Heart left ventricle (tissue), 16 donors: ENCODE results near the gene TTC22. TPM values are rescaled to one million over a fixed set of nuclear protein-coding genes. Genes with fewer than 3 reads are reported as not detected.

Experiments used
- ATAC-seq, 4 donors: fragments of 200-7000 bp; cut with Tn5 transposase; one replicate each; pipeline ENCODE4 v1.9.1; 2020 to 2022; ENCODE audit warnings: moderate library complexity in 4 of 4, mild to moderate bottlenecking in 3 of 4, moderate number of reproducible peaks in 1 of 4
- DNase-seq, 5 donors: peaks; one replicate each; pipeline ENCODE4 v3.0.0-alpha.2; 2020
- H3K27ac ChIP-seq, 12 donors: fragments of 200-600 bp; sonication (generic) in 4 of 12; one replicate each; pipeline versions ENCODE4 v1.5.0 to v1.8.0; 2016 to 2022; ENCODE audit warnings: mild to moderate bottlenecking in 2 of 12
- H3K27me3 ChIP-seq, 9 donors: fragments of 200-600 bp; sonication (generic) in 2 of 9; one replicate each; pipeline versions ENCODE4 v1.5.1 to v1.8.0; 2016 to 2022; ENCODE audit warnings: mild to moderate bottlenecking in 3 of 9
- H3K36me3 ChIP-seq, 9 donors: fragments of 200-600 bp; sonication (generic) in 2 of 9; one replicate each; pipeline versions ENCODE4 v1.5.0 to v1.8.0; 2018 to 2022; ENCODE audit warnings: mild to moderate bottlenecking in 2 of 9
- H3K4me1 ChIP-seq, 12 donors: fragments of 200-600 bp; sonication (generic) in 4 of 12; one replicate each; pipeline versions ENCODE4 v1.5.0 to v1.8.0; 2016 to 2022; ENCODE audit warnings: mild to moderate bottlenecking in 3 of 12
- H3K4me3 ChIP-seq, 12 donors: fragments of 200-600 bp; sonication (generic) in 4 of 12; one replicate each; pipeline versions ENCODE4 v1.5.0 to v1.8.0; 2017 to 2022; ENCODE audit warnings: mild to moderate bottlenecking in 9 of 12, moderate library complexity in 4 of 12
- H3K9me3 ChIP-seq, 12 donors: fragments of 200-600 bp; sonication (generic) in 4 of 12; one replicate each; pipeline versions ENCODE4 v1.5.0 to v1.8.0; 2016 to 2022; ENCODE audit warnings: mild to moderate bottlenecking in 1 of 12
- CTCF ChIP-seq, 12 donors: fragments of 200-600 bp; sonication (generic) in 4 of 12; IDR thresholded peaks; one replicate each; pipeline versions ENCODE4 v1.5.0 to v1.8.0; 2018 to 2022; ENCODE audit warnings: antibody characterized with exemption in 12 of 12, mild to moderate bottlenecking in 5 of 12
- POLR2A ChIP-seq, 2 donors: fragments of 450-650 bp; IDR thresholded peaks; one replicate each; pipeline ENCODE4 v1.6.1; 2017; ENCODE audit warnings: antibody characterized with exemption in 2 of 2, mild to moderate bottlenecking in 2 of 2, moderate library complexity in 2 of 2
- WGBS, 4 donors: extraction: QIAGEN DNeasy Blood & Tissue Kit in 2 of 4; methylation state at CpG; one replicate each; pipeline versions ENCODE4 v1.1.5 to v1.1.7; 2013 to 2018; 5-methylcytosine and 5-hydroxymethylcytosine counted together
- intact Hi-C, 10 donors: fragments of 100-400 bp; cut with DNase I; formaldehyde crosslinking; loops; one replicate each; pipeline versions ENCODE4 v1.11.1 to v1.14.2; 2022
- polyA plus RNA-seq, 2 donors: library from polyadenylated mRNA; stranded (reverse); fragments of 200-250 nt; gene quantifications; one replicate each; pipeline ENCODE4 v1.2.3, GENCODE V29; 2013
- total RNA-seq, 9 donors: library from RNA; depleted of rRNA in 2 of 9; stranded (reverse); fragments of >200 nt in 2 of 9; fragmentation: NEBNext Ultra II Directional in 3 of 9; extraction: Animal tissue kit (Norgen Biotek cat#: 25700) in 3 of 9; gene quantifications; one replicate each; pipeline versions ENCODE4 v1.1.0 to v1.2.4, GENCODE V29; 2016 to 2023
- donor health status: ischemic (EF 13 %, LVEDD 7.1; RV severe dilation, severe dysfunction).
- donor health status: healthy with polysubstance abuse.
- donor health status: DM: no; HTN: yes; CAD: no.
- donor health status: DM: no; HTN: no; CAD: no.
- donor health status: ischemic (EF 25% LVEDD 6.9; RV normal size, moderate dysfunction).
- donor health status: ischemic (EF 25% LVEDD 5.7; RV mildly dilated, moderate dysfunction).
- donor health status: healthy.
- donor health status: DM: yes; HTN: yes; CAD: no.
- donor health status: ischemic (EF 35%, LVEDD 5.7; RV mildly dilated, moderate dysfunction).
- donor health status: nonischemic (EF 11% LVEDD 7.7; RV severe dilation, severe dysfunction).
- donor health status: DM: yes; HTN: yes; CAD: no.
- donor health status: PGD.
- donor health status: ischemic (EF 29% LVEDD 5.4; RV normal size, mild dysfunction).
- donor health status: nonischemic (EF 23%, LVEDD 6.1; RV moderate dilation, normal function).

The TTC22 gene
- total and polyA plus RNA-seq, 11 donors: 0.06 to 2.5 (median 0.25) TPM; not detected in 2

GRCh38 chr1:54794451-54795355 is 6.4 kb downstream of the TTC22 start:
- H3K27me3 ChIP-seq: peaks cover 0 to 29% (median 4%) of the 10 kb centered on the region in 9 donors
- TF ChIP-seq CTCF (IDR thresholded peaks at IDR 0.05) (no peak), POLR2A (IDR thresholded peaks at IDR 0.05) (no peak)
- ATAC-seq (peak in 2 of 4 donors; percentile 28 to 38), DNase-seq (no peak)
- H3K27ac ChIP-seq: peak overlapping the region in 1 of 12 donors; percentile 11
- no peaks in the 10 kb centered on the region for H3K36me3 ChIP-seq
- H3K4me1 ChIP-seq: peaks cover 0 to 7% (median 0%) of the 10 kb centered on the region in 12 donors
- intact Hi-C loops: no loop called here
- 70 to 77% (median 76%) methylated on average over 2 to 4 of the region's 4 CpGs for WGBS, 4 donors
- no peak overlapping the region for H3K4me3 ChIP-seq
- H3K9me3 ChIP-seq: peaks cover 0 to 9% (median 3%) of the 10 kb centered on the region in 12 donors

- Histone ChIP-seq H3K9me3 (peaks cover 0 to 9% (median 3%) of the 10 kb centered on the region in 12 donors), H3K27me3 (peaks cover 0 to 28% (median 0%) of the 10 kb centered on the region in 9 donors), H3K27ac (peak overlapping the region in 1 of 12 donors; percentile 67), H3K4me1 (no peaks in the 10 kb centered on the region), H3K4me3 (no peak overlapping the region), H3K36me3 (no peaks in the 10 kb centered on the region)
- DNase-seq: no peak
- ATAC-seq: no peak
- intact Hi-C loops: no loop called here
- WGBS, 4 donors: 65 to 74% (median 71%) methylated on average over 7 of the region's 7 CpGs
- TF ChIP-seq CTCF (IDR thresholded peaks at IDR 0.05) (no peak), POLR2A (IDR thresholded peaks at IDR 0.05) (no peak)
Observed at GRCh38 chr1:54792686-54793282, 8.3 kb downstream of the TTC22 start.

GRCh38 chr1:54791880-54792522 is 9.1 kb downstream of the TTC22 start:
- intact Hi-C loops: no loop called here
- Histone ChIP-seq H3K27ac (peak overlapping the region in 1 of 12 donors; percentile 67), H3K27me3 (peaks cover 0 to 35% (median 0%) of the 10 kb centered on the region in 9 donors), H3K36me3 (no peaks in the 10 kb centered on the region), H3K4me3 (no peak overlapping the region), H3K4me1 (no peaks in the 10 kb centered on the region), H3K9me3 (peaks cover 0 to 9% (median 3%) of the 10 kb centered on the region in 12 donors)
- WGBS, 4 donors: 79 to 82% (median 80%) methylated on average over 13 of the region's 13 CpGs
- DNase-seq (no peak), ATAC-seq (no peak)
- no peak for TF ChIP-seq POLR2A (IDR thresholded peaks at IDR 0.05)
- peak in 8 of 12 donors; percentile 14 to 41 (median 24) for TF ChIP-seq CTCF (IDR thresholded peaks at IDR 0.05)
